ENCODE data around the gene TCEANC2. TPM values are rescaled to one million over a fixed set of nuclear protein-coding genes. Genes with fewer than 3 reads are reported as not detected.

Gene TCEANC2
- total RNA-seq, 4 donors from 2014 or later, result 4.8 to 8.1 (median 6.4) TPM

DNA sequence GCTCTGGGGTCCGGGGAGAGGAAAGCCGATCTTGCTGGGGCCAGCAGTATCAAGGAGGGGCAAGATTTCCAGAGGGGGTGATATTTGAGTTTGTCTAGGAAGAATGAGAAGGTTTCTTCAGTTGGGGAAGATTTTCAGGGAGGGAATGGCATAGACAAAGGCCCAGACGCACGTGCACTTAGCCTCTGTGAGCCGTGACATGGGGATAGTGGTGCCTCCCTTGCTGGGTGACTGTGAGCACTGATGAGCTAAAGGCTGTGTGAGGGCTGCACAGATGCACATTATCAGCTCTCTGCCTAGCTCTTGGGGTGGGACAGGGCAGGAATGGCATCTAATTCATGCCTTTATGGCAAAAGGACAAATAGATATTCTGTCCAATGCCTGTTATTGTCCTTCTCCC lies 97.6 kb downstream of the TCEANC2 start:
- no peak overlapping the region for H3K4me3 ChIP-seq
- WGBS, result 86% methylated on average over 5 of the region's 5 CpGs
- H3K9me3 ChIP-seq, result no peaks in the 10 kb centered on the region
- no peak overlapping the region for H3K27ac ChIP-seq
- H3K4me1 ChIP-seq, result peaks cover 14% of the 10 kb centered on the region
- H3K36me3 ChIP-seq, result no peaks in the 10 kb centered on the region
- no peaks in the 10 kb centered on the region for H3K27me3 ChIP-seq
- no peak for DNase-seq (ENCODE audit: low spot score in 2 of 2)
- TF ChIP-seq POLR2AphosphoS5 (IDR thresholded peaks at IDR 0.05) (no peak), POLR2A (IDR thresholded peaks at IDR 0.05) (no peak), EP300 (IDR thresholded peaks at IDR 0.05) (no peak)
- TF ChIP-seq, protein P1, sequence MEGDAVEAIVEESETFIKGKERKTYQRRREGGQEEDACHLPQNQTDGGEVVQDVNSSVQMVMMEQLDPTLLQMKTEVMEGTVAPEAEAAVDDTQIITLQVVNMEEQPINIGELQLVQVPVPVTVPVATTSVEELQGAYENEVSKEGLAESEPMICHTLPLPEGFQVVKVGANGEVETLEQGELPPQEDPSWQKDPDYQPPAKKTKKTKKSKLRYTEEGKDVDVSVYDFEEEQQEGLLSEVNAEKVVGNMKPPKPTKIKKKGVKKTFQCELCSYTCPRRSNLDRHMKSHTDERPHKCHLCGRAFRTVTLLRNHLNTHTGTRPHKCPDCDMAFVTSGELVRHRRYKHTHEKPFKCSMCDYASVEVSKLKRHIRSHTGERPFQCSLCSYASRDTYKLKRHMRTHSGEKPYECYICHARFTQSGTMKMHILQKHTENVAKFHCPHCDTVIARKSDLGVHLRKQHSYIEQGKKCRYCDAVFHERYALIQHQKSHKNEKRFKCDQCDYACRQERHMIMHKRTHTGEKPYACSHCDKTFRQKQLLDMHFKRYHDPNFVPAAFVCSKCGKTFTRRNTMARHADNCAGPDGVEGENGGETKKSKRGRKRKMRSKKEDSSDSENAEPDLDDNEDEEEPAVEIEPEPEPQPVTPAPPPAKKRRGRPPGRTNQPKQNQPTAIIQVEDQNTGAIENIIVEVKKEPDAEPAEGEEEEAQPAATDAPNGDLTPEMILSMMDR (IDR thresholded peaks at IDR 0.05), result no peak

DNA sequence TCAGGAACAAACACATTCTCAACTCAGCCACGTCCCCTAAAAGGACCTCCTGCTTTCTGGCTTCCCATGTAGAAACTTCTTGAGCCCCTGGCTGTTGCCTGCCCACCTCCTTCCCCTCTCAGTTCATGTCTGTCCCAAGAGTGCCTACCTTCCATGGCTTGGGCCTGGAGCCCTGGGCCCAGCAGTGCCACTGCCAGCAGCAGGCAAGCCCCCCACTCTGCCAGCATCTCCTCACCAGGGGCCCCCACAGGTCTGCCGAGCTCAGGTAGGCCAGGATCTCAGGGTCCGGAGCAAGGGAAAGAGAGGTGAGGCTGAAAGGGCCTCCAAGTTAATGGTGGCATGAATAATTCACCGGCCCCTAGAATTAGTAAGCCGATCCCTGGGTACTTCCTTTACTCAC lies 99.3 kb downstream of the TCEANC2 start, which contains the start of gene CDCP2:
Gene CDCP2 (minus strand): TSS at position 305 of the 400 bp plus-strand sequence. CDS start 78 bp downstream, at position 227.
- Histone ChIP-seq H3K36me3 (no peaks in the 10 kb centered on the region), H3K4me1 (peaks cover 14% of the 10 kb centered on the region), H3K27ac (peak within 1 kb of the TSS; percentile 69), H3K27me3 (no peaks in the 10 kb centered on the region), H3K4me3 (peak within 1 kb of the TSS; percentile 8), H3K9me3 (no peaks in the 10 kb centered on the region)
- 100% methylated on average over 5 of the region's 5 CpGs for WGBS
- TF ChIP-seq POLR2A (IDR thresholded peaks at IDR 0.05), result no peak
- no peak for TF ChIP-seq POLR2AphosphoS5 (IDR thresholded peaks at IDR 0.05)
- no peak for TF ChIP-seq EP300 (IDR thresholded peaks at IDR 0.05)
- TF ChIP-seq, protein P1 (IDR thresholded peaks at IDR 0.05), result no peak
- DNase-seq (ENCODE audit: low spot score in 2 of 2), result no peak

DNA sequence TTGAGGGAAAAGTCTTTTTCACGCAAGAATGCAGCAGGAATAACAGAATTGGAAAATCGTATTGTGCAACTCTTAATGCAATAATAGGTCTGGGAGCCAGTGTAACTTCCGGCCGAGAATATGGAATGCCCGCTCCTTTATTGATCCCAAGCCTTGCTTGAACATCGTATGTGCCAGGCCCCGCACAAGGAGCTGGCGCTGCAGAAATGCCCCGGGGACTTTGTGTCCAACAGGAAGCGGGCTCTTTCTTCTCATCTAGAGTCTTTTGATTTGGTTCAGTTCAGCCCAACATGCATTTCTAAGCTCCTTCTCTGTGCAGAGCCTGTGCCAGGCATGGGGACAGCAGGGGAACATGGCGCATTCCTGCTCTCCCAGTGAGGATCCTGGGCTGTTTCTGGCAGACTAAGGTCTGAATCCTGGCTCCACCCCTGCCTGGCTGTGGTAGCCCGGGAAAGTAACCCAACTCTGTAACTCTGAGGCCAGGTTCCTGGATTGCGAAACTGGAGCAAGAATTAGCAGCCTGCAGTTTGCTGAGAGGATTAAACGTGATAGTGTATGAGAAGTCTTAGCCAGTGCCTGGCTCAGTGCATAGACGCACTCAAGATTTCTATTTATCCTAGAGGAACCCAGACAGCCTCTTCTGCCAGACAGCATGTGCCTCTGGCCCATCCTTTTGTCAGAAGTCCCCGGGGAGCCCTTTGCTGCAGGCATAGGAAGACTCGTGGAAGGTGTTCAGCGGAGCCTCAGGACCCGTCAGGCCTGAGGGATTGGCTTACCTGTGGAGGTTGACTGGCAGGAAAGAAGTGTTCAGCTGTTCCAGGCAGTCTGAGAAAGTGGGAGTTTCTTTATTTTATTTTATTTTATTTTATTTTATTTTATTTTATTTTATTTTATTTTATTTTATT lies 100.4 kb downstream of the TCEANC2 start:
- WGBS, result 35% methylated on average over 19 of the region's 19 CpGs
- no peak for TF ChIP-seq POLR2AphosphoS5 (IDR thresholded peaks at IDR 0.05)
- TF ChIP-seq POLR2A (IDR thresholded peaks at IDR 0.05), result no peak
- no peak for TF ChIP-seq EP300 (IDR thresholded peaks at IDR 0.05)
- TF ChIP-seq, protein P1 (IDR thresholded peaks at IDR 0.05), result no peak
- Histone ChIP-seq H3K36me3 (no peaks in the 10 kb centered on the region), H3K4me1 (peaks cover 14% of the 10 kb centered on the region), H3K27ac (peak overlapping the region; percentile 69), H3K9me3 (no peaks in the 10 kb centered on the region), H3K27me3 (no peaks in the 10 kb centered on the region), H3K4me3 (peak overlapping the region; percentile 8)
- peak; percentile 85 to 87 for DNase-seq (ENCODE audit: low spot score in 2 of 2)

Other genes with a start within 250 kb of the TCEANC2 start
- gene NDC1, start 215.3 kb upstream of the TCEANC2 start, total RNA-seq, result 10 to 100 TPM; 13.5 to 19.4 (median 15.1) TPM
- gene YIPF1, start 163.8 kb upstream of the TCEANC2 start, total RNA-seq, result 10 to 100 TPM; 14.9 to 26.1 (median 23.5) TPM
- not detected for gene DIO1, start 159.4 kb upstream of the TCEANC2 start, total RNA-seq
- gene IFT25, start 107.9 kb upstream of the TCEANC2 start, total RNA-seq, result 10 to 100 TPM in 3 of 4 donors, 1 to 10 TPM in 1; 8.8 to 36.5 (median 13.8) TPM
- 10 to 100 TPM; 22.2 to 31.1 (median 28.3) TPM for gene LRRC42, start 107.3 kb upstream of the TCEANC2 start, total RNA-seq
- gene LDLRAD1, start 35.4 kb upstream of the TCEANC2 start, total RNA-seq, result under 1 TPM in 1 of 4 donors, not detected in 3; 0.25 TPM
- gene TMEM59, start 404 bp upstream of the TCEANC2 start, total RNA-seq, result 100 to 1,000 TPM; 157 to 323 (median 234) TPM
- gene CDCP2, start 99.4 kb downstream of the TCEANC2 start, total RNA-seq, result not detected
- gene CYB5RL, start 146.4 kb downstream of the TCEANC2 start, total RNA-seq, result 10 to 100 TPM in 1 of 4 donors, 1 to 10 TPM in 3; 5.0 to 12.6 (median 5.4) TPM
- gene MRPL37, start 146.6 kb downstream of the TCEANC2 start, total RNA-seq, result 10 to 100 TPM; 63.2 to 83.3 (median 75.3) TPM

Measured in suprapubic skin (tissue), 4 donors.